ENCODE measurements around the gene DMPK.

DMPK gene

DNA sequence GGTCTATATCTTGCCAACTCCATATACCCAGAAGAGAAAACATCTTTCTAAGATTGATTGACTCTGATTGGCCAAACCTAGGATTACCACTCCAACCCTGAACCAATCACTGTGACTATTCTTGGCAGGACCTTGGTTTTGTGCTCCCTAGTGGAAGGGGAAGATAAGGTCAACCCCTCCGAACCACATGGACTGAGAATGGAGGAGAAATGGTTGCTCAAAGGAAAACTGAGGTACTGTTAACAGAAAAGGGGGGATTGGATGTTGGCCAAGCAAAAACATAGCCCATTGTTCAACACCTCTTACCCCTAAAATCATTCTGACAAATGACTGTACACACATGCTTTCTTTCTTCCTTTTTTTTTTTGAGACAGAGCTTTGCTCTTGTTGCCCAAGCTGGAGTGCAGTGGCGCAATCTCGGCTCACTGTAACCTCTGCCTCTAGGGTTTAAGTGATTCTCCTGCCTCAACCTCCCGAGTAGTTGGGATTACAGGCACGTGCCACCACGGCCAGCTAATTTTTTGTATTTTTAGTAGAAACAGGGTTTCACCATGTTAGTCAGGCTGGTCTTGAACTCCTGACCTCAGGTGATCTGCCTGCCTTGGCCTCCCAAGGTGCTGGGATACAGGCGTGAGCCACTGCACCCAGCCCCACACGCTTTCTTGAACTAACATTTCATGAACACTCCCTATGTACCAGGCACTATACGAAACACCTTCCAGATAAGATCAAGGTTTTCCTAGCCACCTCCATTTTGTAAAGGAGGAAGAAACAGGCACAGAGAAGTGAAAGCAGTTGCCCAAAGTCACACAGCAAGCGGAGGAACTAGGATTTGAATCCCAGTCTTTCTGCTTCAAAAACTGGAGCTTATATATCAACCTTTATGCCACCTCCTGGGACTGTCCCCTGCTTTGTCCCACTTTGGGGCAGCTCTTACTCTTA is 42.5 kb downstream of the DMPK start:
- H3K36me3 ChIP-seq (ENCODE audit: insufficient read depth): no peaks in the 10 kb centered on the region
- H3K9ac ChIP-seq: no peak overlapping the region
- H3K79me2 ChIP-seq (ENCODE audit: insufficient read depth, low read depth): no peaks in the 10 kb centered on the region
- H4K20me1 ChIP-seq (ENCODE audit: insufficient read depth): no peaks in the 10 kb centered on the region
- H3K27me3 ChIP-seq (ENCODE audit: insufficient read depth, low read depth): peaks cover 10% of the 10 kb centered on the region; the same call in 1 of the 2 replicates
- TF ChIP-seq, protein P1, sequence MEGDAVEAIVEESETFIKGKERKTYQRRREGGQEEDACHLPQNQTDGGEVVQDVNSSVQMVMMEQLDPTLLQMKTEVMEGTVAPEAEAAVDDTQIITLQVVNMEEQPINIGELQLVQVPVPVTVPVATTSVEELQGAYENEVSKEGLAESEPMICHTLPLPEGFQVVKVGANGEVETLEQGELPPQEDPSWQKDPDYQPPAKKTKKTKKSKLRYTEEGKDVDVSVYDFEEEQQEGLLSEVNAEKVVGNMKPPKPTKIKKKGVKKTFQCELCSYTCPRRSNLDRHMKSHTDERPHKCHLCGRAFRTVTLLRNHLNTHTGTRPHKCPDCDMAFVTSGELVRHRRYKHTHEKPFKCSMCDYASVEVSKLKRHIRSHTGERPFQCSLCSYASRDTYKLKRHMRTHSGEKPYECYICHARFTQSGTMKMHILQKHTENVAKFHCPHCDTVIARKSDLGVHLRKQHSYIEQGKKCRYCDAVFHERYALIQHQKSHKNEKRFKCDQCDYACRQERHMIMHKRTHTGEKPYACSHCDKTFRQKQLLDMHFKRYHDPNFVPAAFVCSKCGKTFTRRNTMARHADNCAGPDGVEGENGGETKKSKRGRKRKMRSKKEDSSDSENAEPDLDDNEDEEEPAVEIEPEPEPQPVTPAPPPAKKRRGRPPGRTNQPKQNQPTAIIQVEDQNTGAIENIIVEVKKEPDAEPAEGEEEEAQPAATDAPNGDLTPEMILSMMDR (conservative IDR thresholded peaks at IDR 0.05; ENCODE audit: low read depth, low read length): no peak
- no peak overlapping the region for H3K4me2 ChIP-seq
- no peaks in the 10 kb centered on the region for H3K4me1 ChIP-seq (ENCODE audit: low read depth, poor library complexity, severe bottlenecking)
- no peak overlapping the region for H2AFZ ChIP-seq (ENCODE audit: low read depth)
- no peak overlapping the region for H3K27ac ChIP-seq
- H3K4me3 ChIP-seq (IDR thresholded peaks at IDR 0.05; ENCODE audit: insufficient read depth, low read depth, low read length): no peak overlapping the region

DNA sequence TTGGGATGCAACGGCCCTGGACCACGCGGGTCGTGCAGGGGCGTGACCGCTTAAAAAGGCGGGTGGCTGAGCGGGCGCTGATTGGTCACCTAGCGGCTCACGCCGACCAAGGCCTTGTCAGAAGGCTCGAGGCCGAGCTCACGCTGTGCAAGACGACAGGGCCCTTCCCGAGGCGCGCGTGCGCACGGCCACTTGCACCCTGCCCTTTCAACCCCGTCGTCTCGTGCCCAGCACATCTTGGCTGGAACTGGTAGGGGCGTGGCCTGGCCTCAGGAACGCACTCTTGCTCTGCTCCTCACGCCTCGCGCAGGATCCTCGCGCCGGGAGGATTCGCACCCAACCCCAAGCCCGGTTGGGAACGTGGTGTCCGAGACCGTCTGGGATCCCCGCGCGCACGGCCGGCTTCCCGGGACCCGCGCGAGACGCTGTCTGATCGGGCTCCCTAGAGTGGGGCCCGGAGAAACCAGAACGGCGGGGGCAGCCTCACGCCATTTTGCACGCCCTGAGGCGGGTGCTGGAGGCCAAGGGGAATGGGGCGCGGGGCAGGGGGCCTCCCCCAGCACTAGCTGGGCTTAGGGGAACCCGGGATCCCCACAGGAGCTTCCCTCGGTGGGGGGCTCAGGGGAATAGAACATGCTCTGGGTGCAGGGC is 49.0 kb downstream of the DMPK start, which contains the start of gene MEIOSIN:
Gene MEIOSIN (plus strand): TSS at position 280 of the 651 bp plus-strand sequence. CDS start 1,938 bp downstream, outside the sequence.
- H4K20me1 ChIP-seq (ENCODE audit: insufficient read depth): no peaks in the 10 kb centered on the region
- H3K27me3 ChIP-seq (ENCODE audit: insufficient read depth, low read depth): no peaks in the 10 kb centered on the region
- no peak within 1 kb of the TSS for H3K27ac ChIP-seq
- H3K4me2 ChIP-seq: no peak within 1 kb of the TSS
- H3K36me3 ChIP-seq (ENCODE audit: insufficient read depth): no peaks in the 10 kb centered on the region
- H3K4me1 ChIP-seq (ENCODE audit: low read depth, poor library complexity, severe bottlenecking): peaks cover 17% of the 10 kb centered on the region
- no peak within 1 kb of the TSS for H3K9ac ChIP-seq
- TF ChIP-seq, protein P1 (conservative IDR thresholded peaks at IDR 0.05; ENCODE audit: low read depth, low read length): no peak
- no peak within 1 kb of the TSS for H3K4me3 ChIP-seq (IDR thresholded peaks at IDR 0.05; ENCODE audit: insufficient read depth, low read depth, low read length)
- H3K79me2 ChIP-seq (ENCODE audit: insufficient read depth, low read depth): peaks cover 22% of the 10 kb centered on the region
- no peak within 1 kb of the TSS for H2AFZ ChIP-seq (ENCODE audit: low read depth)

DNA sequence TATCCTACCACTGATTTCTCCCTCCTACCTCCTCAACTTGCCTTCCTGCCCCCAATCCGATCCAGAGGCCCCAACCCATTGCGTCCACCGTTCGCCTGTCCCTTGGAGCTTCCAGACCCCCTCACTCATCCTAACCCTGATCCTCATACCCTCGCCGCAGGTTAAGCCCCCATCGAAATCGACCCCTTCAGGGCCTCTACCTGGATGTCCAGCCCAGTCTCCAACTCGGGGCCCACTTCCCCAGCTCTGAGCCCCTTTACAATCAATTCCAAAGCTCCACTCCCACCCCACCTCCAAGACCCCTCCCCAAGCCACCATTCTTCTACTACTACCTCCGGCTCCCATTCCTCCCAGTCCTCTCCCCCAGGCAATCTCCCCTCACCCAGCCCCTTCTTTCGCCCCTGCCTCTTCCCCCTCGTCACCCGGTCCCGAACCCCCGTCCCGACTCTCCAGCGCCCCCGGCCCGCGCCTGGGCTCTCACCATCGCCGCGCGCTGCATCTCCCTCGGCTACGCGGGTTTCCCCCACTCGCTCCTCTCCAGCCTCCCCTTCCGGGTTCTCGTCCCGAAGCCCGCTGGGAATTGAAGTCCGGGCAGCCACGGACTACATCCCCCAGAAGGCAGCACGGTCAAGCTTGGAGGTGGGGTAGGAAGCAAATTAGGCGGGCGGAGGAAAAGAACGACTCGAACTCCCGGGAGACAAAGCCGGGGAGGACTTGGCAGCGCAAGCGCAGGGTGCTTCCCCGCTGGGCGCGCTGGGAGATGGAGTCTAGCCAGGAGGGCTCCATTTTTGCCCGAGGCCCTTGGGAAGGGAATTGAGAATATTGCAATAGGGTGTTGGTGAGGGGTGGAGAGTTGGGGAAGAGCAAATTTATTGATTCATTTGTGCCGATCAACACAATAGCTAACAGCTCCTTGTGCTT is 51.7 kb downstream of the DMPK start, which contains the start of gene FBXO46:
Gene FBXO46 (minus strand): TSS at position 529 of the 921 bp plus-strand sequence. CDS start 17,401 bp downstream, outside the sequence.
- Histone ChIP-seq H3K4me2 (peak within 1 kb of the TSS; percentile 97), H2AFZ (ENCODE audit: low read depth) (peak within 1 kb of the TSS; percentile 87; the same call in 1 of the 2 replicates), H4K20me1 (ENCODE audit: insufficient read depth) (no peaks in the 10 kb centered on the region), H3K27ac (peak within 1 kb of the TSS; percentile 16; the same call in 1 of the 2 replicates), H3K79me2 (ENCODE audit: insufficient read depth, low read depth) (peaks cover 49% of the 10 kb centered on the region), H3K4me3 (IDR thresholded peaks at IDR 0.05; ENCODE audit: insufficient read depth, low read depth, low read length) (no peak within 1 kb of the TSS), H3K4me1 (ENCODE audit: low read depth, poor library complexity, severe bottlenecking) (peaks cover 28% of the 10 kb centered on the region), H3K9ac (peak within 1 kb of the TSS; percentile 56; the same call in 1 of the 2 replicates), H3K36me3 (ENCODE audit: insufficient read depth) (no peaks in the 10 kb centered on the region), H3K27me3 (ENCODE audit: insufficient read depth, low read depth) (no peaks in the 10 kb centered on the region)
- TF ChIP-seq, protein P1 (conservative IDR thresholded peaks at IDR 0.05; ENCODE audit: low read depth, low read length): no peak

All from KMS-11 (cell line).